Body of pancreas (tissue), 4 donors: ENCODE data around the gene CX3CR1. TPM values are rescaled to one million over a fixed set of nuclear protein-coding genes. Genes with fewer than 3 reads are reported as not detected.

ENCODE experiments used
- ATAC-seq: fragments of 150-250 bp; one replicate; pipeline ENCODE4 v1.9.1; 2016
- DNase-seq, 4 donors: peaks; one replicate each; pipeline ENCODE4 v3.0.0-alpha.2; 2019
- H3K27ac ChIP-seq, 4 donors: fragments of 200-600 bp; sonication (generic); 1 replicate in 3 of 4; 2 replicates in 1 of 4; pipeline versions ENCODE4 v1.5.1 to v1.6.1; 2016 to 2019; ENCODE audit warnings: mild to moderate bottlenecking in 1 of 4, mixed read lengths in 1 of 4, moderate library complexity in 1 of 4
- H3K27me3 ChIP-seq, 2 donors: fragments of 200-600 bp; sonication (generic); one replicate each; pipeline ENCODE4 v1.6.0; 2016; ENCODE audit warnings: mild to moderate bottlenecking in 1 of 2
- H3K36me3 ChIP-seq, 2 donors: fragments of 200-600 bp; sonication (generic); replicated peaks in 1 of 2; 2 replicates each; pipeline ENCODE4 v1.5.1; 2016; ENCODE audit warnings: low read depth in 2 of 2; ENCODE audit not compliant: insufficient read depth in 1 of 2
- H3K4me1 ChIP-seq: fragments of 200-600 bp; sonication (generic); one replicate; pipeline ENCODE4 v1.6.0; 2016
- H3K4me3 ChIP-seq, 2 donors: fragments of 200-600 bp; sonication (generic); 1 replicate in 1 of 2; 2 replicates in 1 of 2; pipeline ENCODE4 v1.5.1; 2016 to 2019
- H3K9me3 ChIP-seq, 3 donors: fragments of 200-600 bp; sonication (generic); 1 replicate in 2 of 3; 2 replicates in 1 of 3; pipeline ENCODE4 v1.5.1; 2016
- CTCF ChIP-seq, 7 experiments: fragments of 450-650 bp in 4 of 7; fragments of 200-600 bp in 3 of 7; sonication (generic) in 3 of 7; IDR thresholded peaks; one replicate each; pipeline ENCODE4 v1.5.1; 2016 to 2019; ENCODE audit warnings: antibody characterized with exemption in 7 of 7
- POLR2A ChIP-seq, 3 donors: fragments of 450-650 bp; IDR thresholded peaks; one replicate each; pipeline ENCODE4 v1.6.1; 2016; ENCODE audit warnings: antibody characterized with exemption in 3 of 3, mild to moderate bottlenecking in 2 of 3
- WGBS, 2 donors: methylation state at CpG; one replicate each; pipeline ENCODE4 v1.1.5; 2017; 5-methylcytosine and 5-hydroxymethylcytosine counted together
- intact Hi-C: fragments of 100-400 bp; cut with DNase I; formaldehyde crosslinking; loops from one replicate; pipeline ENCODE4 v1.15.1; 2023
- total RNA-seq, 2 donors: library from RNA; depleted of rRNA; stranded (reverse); fragments of >200 nt; gene quantifications; one replicate each; pipeline ENCODE4 v1.1.0, GENCODE V29; 2016

Gene CX3CR1
- total RNA-seq, 2 donors from 2014 or later, result 1.3 TPM; not detected in 1

GRCh38 chr3:39272191-39272590 lies 7.6 kb downstream of the CX3CR1 start:
- no peak for TF ChIP-seq CTCF (IDR thresholded peaks at IDR 0.05)
- TF ChIP-seq POLR2A (IDR thresholded peaks at IDR 0.05), result no peak
- H3K4me1 ChIP-seq, result no peaks in the 10 kb centered on the region
- ATAC-seq, result no peak
- no peak for DNase-seq
- no peak overlapping the region for H3K27ac ChIP-seq
- H3K4me3 ChIP-seq, result no peak overlapping the region
- 49 to 66% methylated on average over 2 of the region's 2 CpGs for WGBS, 2 donors
- intact Hi-C loops, result no loop called here
- H3K9me3 ChIP-seq, result no peaks in the 10 kb centered on the region
- H3K27me3 ChIP-seq, result no peaks in the 10 kb centered on the region
- H3K36me3 ChIP-seq, result no peaks in the 10 kb centered on the region

DNA sequence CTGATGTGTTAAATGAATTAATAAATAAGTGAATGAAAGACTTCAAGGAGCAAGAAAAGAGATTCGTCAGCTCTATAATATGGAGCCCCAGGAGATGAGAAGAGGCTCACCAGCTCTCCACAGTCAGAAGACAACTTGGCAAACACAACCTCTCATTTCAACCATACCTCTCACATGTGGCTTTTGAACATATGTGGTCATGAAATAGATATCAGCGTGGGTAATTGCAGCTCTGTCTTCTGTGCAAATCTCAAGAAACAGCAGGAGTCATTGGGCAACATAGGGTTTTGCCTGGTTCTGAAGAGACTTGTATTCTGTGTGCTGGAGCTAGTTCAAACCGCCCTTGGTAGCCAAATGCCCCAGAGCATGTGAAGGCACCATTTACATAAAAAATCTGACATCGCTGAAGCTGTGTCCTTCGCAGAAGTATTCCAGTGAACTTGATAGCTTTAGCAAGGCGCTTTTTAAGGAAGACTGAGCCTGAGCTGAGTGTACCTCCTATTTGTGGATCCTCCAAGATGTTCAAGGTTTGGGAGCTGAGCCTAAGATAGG lies 8.4 kb downstream of the CX3CR1 start:
- Histone ChIP-seq H3K4me3 (no peak overlapping the region), H3K4me1 (no peaks in the 10 kb centered on the region), H3K36me3 (no peaks in the 10 kb centered on the region), H3K9me3 (no peaks in the 10 kb centered on the region), H3K27me3 (no peaks in the 10 kb centered on the region), H3K27ac (no peak overlapping the region)
- DNase-seq (no peak), ATAC-seq (no peak)
- 89 to 92% methylated on average over 6 of the region's 6 CpGs for WGBS, 2 donors
- intact Hi-C loops, result no loop called here
- TF ChIP-seq CTCF (IDR thresholded peaks at IDR 0.05) (no peak), POLR2A (IDR thresholded peaks at IDR 0.05) (no peak)

GRCh38 chr3:39269528-39269927 lies 10.3 kb downstream of the CX3CR1 start:
- no peak overlapping the region for H3K4me3 ChIP-seq
- H3K36me3 ChIP-seq, result no peaks in the 10 kb centered on the region
- TF ChIP-seq CTCF (IDR thresholded peaks at IDR 0.05), result no peak
- no peak for TF ChIP-seq POLR2A (IDR thresholded peaks at IDR 0.05)
- no peak for ATAC-seq
- no peaks in the 10 kb centered on the region for H3K27me3 ChIP-seq
- WGBS, 2 donors, result 72 to 74% methylated on average over 4 of the region's 4 CpGs
- no peaks in the 10 kb centered on the region for H3K9me3 ChIP-seq
- no peak overlapping the region for H3K27ac ChIP-seq
- DNase-seq, result no peak
- intact Hi-C loops, result no loop called here
- no peaks in the 10 kb centered on the region for H3K4me1 ChIP-seq

- no peaks in the 10 kb centered on the region for H3K27me3 ChIP-seq
- no peaks in the 10 kb centered on the region for H3K4me1 ChIP-seq
- ATAC-seq (no peak), DNase-seq (no peak)
- no peaks in the 10 kb centered on the region for H3K36me3 ChIP-seq
- no peak overlapping the region for H3K27ac ChIP-seq
- intact Hi-C loops, result no loop called here
- H3K4me3 ChIP-seq, result no peak overlapping the region
- TF ChIP-seq CTCF (IDR thresholded peaks at IDR 0.05) (no peak), POLR2A (IDR thresholded peaks at IDR 0.05) (no peak)
- 69 to 76% methylated on average over 6 to 7 of the region's 7 CpGs for WGBS, 2 donors
- no peaks in the 10 kb centered on the region for H3K9me3 ChIP-seq
These were observed 11.3 kb downstream of the CX3CR1 start for GRCh38 chr3:39268549-39268900.
